CD4-positive, alpha-beta memory T cell (primary cell): ENCODE results near the gene FUT4. TPM values are rescaled to one million over a fixed set of nuclear protein-coding genes. Genes with fewer than 3 reads are reported as not detected.
"Not testable (repeated sequence)": the region's sequence is repeated elsewhere in the genome, so short reads cannot be mapped to it uniquely, and the experiment has no call there.

ENCODE experiments used
- CTCF ChIA-PET: fragments of 350-600 bp; sonication (Branson Sonifier 250); formaldehyde crosslinking; loops from one replicate; lab custom pipeline; 2021; ENCODE audit warnings: inconsistent platforms; ENCODE audit not compliant: partially characterized antibody; lab: Charles Lee
- POLR2A ChIA-PET: fragments of 350-600 bp; sonication (Branson Sonifier 250); formaldehyde crosslinking; loops from one replicate; lab custom pipeline; 2021; ENCODE audit not compliant: partially characterized antibody; lab: Charles Lee
- DNase-seq, 5 donors: peaks; one replicate each; pipeline versions ENCODE4 v3.0.0 to v3.0.0-alpha.2; 2020 to 2022; ENCODE audit warnings: mixed read lengths in 1 of 5
- H3K27ac ChIP-seq: one replicate; pipeline ENCODE4 v1.7.0; 2013; ENCODE audit warnings: low read depth, low read length
- H3K27me3 ChIP-seq: 2 replicates; pipeline ENCODE4 v1.7.0; 2013; ENCODE audit warnings: mild to moderate bottlenecking, low read length, moderate library complexity; ENCODE audit not compliant: insufficient read depth
- H3K36me3 ChIP-seq: 2 replicates; pipeline ENCODE4 v1.7.0; 2013; ENCODE audit warnings: mild to moderate bottlenecking, low read length, moderate library complexity; ENCODE audit not compliant: insufficient read depth
- H3K4me1 ChIP-seq: 2 replicates; pipeline ENCODE4 v1.7.0; 2013; ENCODE audit warnings: mild to moderate bottlenecking, low read length, moderate library complexity; ENCODE audit not compliant: insufficient read depth
- H3K4me3 ChIP-seq, 2 donors: one replicate each; pipeline ENCODE4 v1.7.0; 2013; ENCODE audit warnings: low read length in 2 of 2, mild to moderate bottlenecking in 1 of 2
- H3K9me3 ChIP-seq, 2 donors: one replicate each; pipeline ENCODE4 v1.7.0; 2013; ENCODE audit warnings: low read length in 2 of 2, control low read depth in 1 of 2; ENCODE audit not compliant: control insufficient read depth in 1 of 2
- H3K27ac Mint-ChIP-seq, 7 donors: one replicate each; pipeline ENCODE4 v1.8.0; 2020 to 2021; ENCODE audit warnings: mixed read lengths in 7 of 7, mild to moderate bottlenecking in 6 of 7, inconsistent platforms in 3 of 7, moderate library complexity in 3 of 7
- H3K27me3 Mint-ChIP-seq, 2 donors: one replicate each; pipeline ENCODE4 v1.8.0; 2020 to 2021; ENCODE audit warnings: mixed read lengths in 2 of 2
- H3K36me3 Mint-ChIP-seq, 2 donors: one replicate each; pipeline ENCODE4 v1.8.0; 2020 to 2021; ENCODE audit warnings: mixed read lengths in 2 of 2, inconsistent platforms in 1 of 2, mild to moderate bottlenecking in 1 of 2
- H3K4me1 Mint-ChIP-seq, 4 donors: one replicate each; pipeline ENCODE4 v1.8.0; 2020 to 2021; ENCODE audit warnings: mixed read lengths in 4 of 4, mild to moderate bottlenecking in 1 of 4
- H3K4me3 Mint-ChIP-seq, 8 donors: one replicate each; pipeline ENCODE4 v1.8.0; 2020 to 2021; ENCODE audit warnings: mixed read lengths in 8 of 8, mild to moderate bottlenecking in 7 of 8, moderate library complexity in 6 of 8, inconsistent platforms in 3 of 8
- H3K9me3 Mint-ChIP-seq, 8 donors: one replicate each; pipeline ENCODE4 v1.8.0; 2020 to 2021; ENCODE audit warnings: mixed read lengths in 8 of 8, mild to moderate bottlenecking in 5 of 8, inconsistent platforms in 3 of 8, moderate library complexity in 1 of 8
- intact Hi-C: fragments of 100-400 bp; cut with micrococcal nuclease; formaldehyde crosslinking; loops from one replicate; pipeline ENCODE4 v1.15.1; 2023
- polyA plus RNA-seq, 2 donors: library from polyadenylated mRNA; unstranded; fragments of 300-500 nt; fragmentation: Illumina TruSeq; gene quantifications; one replicate each; pipeline ENCODE4 v1.2.3, GENCODE V29; 2021
- total RNA-seq, 2 experiments: library from RNA; stranded (reverse); gene quantifications; one replicate each; pipeline ENCODE4 v1.2.3, GENCODE V29; 2021

The FUT4 gene
- total and polyA plus RNA-seq, 4 experiments from 2014 or later, result 1.6 to 7.4 (median 4.4) TPM

DNA sequence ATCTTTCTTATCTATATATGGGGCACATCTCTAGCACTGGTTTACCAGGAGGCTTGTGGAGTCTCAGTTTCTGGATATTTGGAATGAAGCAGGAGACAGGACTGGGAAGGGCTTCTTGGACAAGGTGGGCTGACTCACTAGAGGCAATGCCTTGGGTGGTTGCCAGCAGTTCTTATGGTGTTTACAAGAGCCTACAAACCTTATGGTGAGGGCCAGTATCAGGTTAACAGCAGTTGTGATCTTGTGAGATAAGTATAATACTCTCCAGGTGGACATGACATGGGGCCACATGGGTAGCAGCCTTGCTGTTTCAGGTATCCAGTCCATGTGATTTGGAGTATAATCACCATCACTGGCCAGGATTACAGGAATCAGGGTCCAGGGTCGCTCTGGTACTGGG lies 10.2 kb downstream of the FUT4 start:
- H3K27ac ChIP-seq, result no peak overlapping the region
- no peaks in the 10 kb centered on the region for H3K27me3 ChIP-seq
- H3K4me3 ChIP-seq, result no peak overlapping the region
- intact Hi-C loops, result no loop called here
- ChIA-PET CTCF (no interaction called here), POLR2A (no interaction called here)
- no peak for DNase-seq
- Mint-ChIP-seq H3K36me3 (peaks cover 0 to 7% of the 10 kb centered on the region in 2 donors), H3K4me1 (peaks cover 8 to 15% (median 12%) of the 10 kb centered on the region in 4 donors), H3K27me3 (no peaks in the 10 kb centered on the region), H3K9me3 (peaks cover 0 to 3% (median 0%) of the 10 kb centered on the region in 8 donors), H3K27ac (no peak overlapping the region), H3K4me3 (no peak overlapping the region)
- H3K9me3 ChIP-seq, result no peaks in the 10 kb centered on the region
- no peaks in the 10 kb centered on the region for H3K36me3 ChIP-seq
- peaks cover 4% of the 10 kb centered on the region for H3K4me1 ChIP-seq

DNA sequence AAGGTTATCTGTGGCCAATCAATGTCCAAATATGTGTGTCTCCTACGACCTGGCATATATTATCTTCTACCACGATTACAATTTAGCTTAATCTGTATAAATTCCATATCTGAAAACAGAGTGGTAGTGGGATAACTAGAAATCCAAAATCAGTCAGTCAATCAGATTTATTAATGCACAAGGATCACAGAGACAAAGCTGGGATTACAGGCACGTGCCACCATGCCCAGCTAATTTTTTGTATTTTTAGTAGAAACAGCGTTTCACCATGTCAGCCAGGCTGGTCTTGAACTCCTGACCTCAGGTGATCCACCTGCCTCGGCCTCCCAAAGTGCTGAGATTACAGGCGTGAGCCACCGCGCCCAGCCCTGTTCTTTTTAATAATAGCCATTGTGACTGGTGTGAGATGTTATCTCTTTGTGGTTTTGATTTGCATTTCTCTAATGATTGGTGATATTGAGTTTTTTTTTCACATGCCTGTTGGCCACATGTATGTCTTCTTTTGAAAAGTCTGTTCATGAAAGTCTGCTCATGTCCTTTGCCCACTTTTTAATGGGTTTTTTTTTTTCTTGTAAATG lies 12.1 kb downstream of the FUT4 start:
- H3K36me3 ChIP-seq, H3K4me1 Mint-ChIP-seq, H3K4me3 Mint-ChIP-seq, H3K9me3 Mint-ChIP-seq, H3K27me3 Mint-ChIP-seq, POLR2A ChIA-PET, intact Hi-C loops, CTCF ChIA-PET, H3K27ac Mint-ChIP-seq, H3K9me3 ChIP-seq, H3K27ac ChIP-seq, H3K27me3 ChIP-seq, H3K36me3 Mint-ChIP-seq, H3K4me3 ChIP-seq, DNase-seq, H3K4me1 ChIP-seq: not testable (repeated sequence)

DNA sequence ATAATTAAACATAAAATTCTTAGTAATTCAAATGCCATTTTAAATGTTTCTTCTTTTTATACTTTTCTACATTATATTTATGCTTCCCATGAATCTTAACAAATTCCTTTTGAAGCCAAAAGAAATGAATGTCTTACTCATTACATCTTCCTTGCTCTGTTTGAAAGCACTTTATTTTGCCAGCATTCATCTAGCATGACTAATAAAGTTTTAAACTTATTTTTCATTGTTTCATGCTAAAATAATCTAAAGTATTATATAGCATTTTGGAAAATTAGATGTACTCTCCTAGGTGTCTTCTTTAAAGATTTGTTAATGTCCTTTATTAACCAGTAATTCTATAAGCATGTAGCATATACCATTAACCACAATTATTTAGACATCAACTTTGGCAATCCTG lies 13.7 kb downstream of the FUT4 start:
- Histone ChIP-seq H3K36me3 (no peaks in the 10 kb centered on the region), H3K4me3 (no peak overlapping the region), H3K27ac (no peak overlapping the region), H3K4me1 (no peaks in the 10 kb centered on the region), H3K9me3 (no peaks in the 10 kb centered on the region), H3K27me3 (no peaks in the 10 kb centered on the region)
- Mint-ChIP-seq H3K4me1 (peaks cover 0 to 1% (median 0%) of the 10 kb centered on the region in 4 donors), H3K27me3 (no peaks in the 10 kb centered on the region), H3K27ac (no peak overlapping the region), H3K36me3 (no peaks in the 10 kb centered on the region), H3K9me3 (no peaks in the 10 kb centered on the region), H3K4me3 (no peak overlapping the region)
- POLR2A ChIA-PET, result interaction anchor here (0.6 kb wide), 1 partner anchor 525 kb away, joined by 3 read pairs; no protein-coding TSS in a partner anchor
- DNase-seq, result no peak
- intact Hi-C loops, result no loop called here
- CTCF ChIA-PET, result no interaction called here

DNA sequence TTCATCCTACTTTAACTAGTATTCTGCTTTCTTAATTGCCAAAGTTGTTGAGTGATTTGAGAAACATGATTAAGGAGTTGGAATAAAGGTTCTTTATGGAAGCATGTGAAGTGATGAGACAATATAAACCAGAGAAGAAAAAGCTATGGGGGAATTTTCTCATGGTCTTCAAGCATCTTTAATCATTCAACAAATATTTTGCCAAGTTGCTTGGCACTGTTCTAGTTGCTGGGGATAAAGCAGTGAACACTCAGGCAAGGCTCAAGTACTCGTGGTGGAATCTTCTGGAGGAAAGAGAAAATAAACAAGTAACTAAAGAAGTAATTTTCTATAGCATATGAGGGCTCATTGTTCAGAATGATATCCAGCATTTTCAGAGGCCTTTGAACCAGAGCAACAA lies 14.3 kb downstream of the FUT4 start:
- H3K36me3 Mint-ChIP-seq, result no peaks in the 10 kb centered on the region
- Histone ChIP-seq H3K27ac (no peak overlapping the region), H3K4me3 (no peak overlapping the region), H3K36me3 (no peaks in the 10 kb centered on the region), H3K27me3 (no peaks in the 10 kb centered on the region), H3K4me1 (no peaks in the 10 kb centered on the region), H3K9me3 (no peaks in the 10 kb centered on the region)
- CTCF ChIA-PET, result no interaction called here
- POLR2A ChIA-PET, result no interaction called here
- no peak for DNase-seq
- no peaks in the 10 kb centered on the region for H3K27me3 Mint-ChIP-seq
- H3K27ac Mint-ChIP-seq, result no peak overlapping the region
- intact Hi-C loops, result no loop called here
- no peak overlapping the region for H3K4me3 Mint-ChIP-seq
- peaks cover 0 to 1% (median 0%) of the 10 kb centered on the region in 4 donors for H3K4me1 Mint-ChIP-seq
- H3K9me3 Mint-ChIP-seq, result no peaks in the 10 kb centered on the region

DNA sequence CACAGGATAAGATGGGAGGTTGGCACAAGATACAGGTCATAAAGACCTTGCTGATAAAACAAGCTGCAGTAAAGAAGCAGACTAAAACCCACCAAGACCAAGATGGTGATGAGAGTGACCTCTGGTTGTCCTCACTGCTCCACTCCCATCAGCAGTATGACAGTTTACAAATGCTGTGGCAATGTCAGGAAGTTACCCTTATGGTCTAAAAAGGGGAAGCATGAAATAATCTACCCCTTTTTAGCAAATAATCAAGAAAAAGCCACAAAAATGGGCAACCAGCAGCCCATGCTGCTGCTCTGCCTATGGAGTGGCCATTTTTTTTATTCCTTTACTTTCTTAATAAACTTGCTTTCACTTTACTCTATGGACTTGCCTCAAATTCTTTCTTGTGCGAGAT lies 14.7 kb downstream of the FUT4 start:
- peaks cover 0 to 1% (median 0%) of the 10 kb centered on the region in 4 donors for H3K4me1 Mint-ChIP-seq
- no peaks in the 10 kb centered on the region for H3K4me1 ChIP-seq
- no peak overlapping the region for H3K27ac Mint-ChIP-seq
- H3K9me3 ChIP-seq, result no peaks in the 10 kb centered on the region
- no peaks in the 10 kb centered on the region for H3K27me3 Mint-ChIP-seq
- intact Hi-C loops, result no loop called here
- CTCF ChIA-PET, result interaction anchor here (1.1 kb wide), 1 partner anchor 339 kb away, joined by 3 read pairs; no protein-coding TSS in a partner anchor
- no peak overlapping the region for H3K4me3 Mint-ChIP-seq
- H3K9me3 Mint-ChIP-seq, result no peaks in the 10 kb centered on the region
- POLR2A ChIA-PET, result no interaction called here
- no peaks in the 10 kb centered on the region for H3K27me3 ChIP-seq
- H3K27ac ChIP-seq, result no peak overlapping the region
- H3K36me3 ChIP-seq, result no peaks in the 10 kb centered on the region
- no peaks in the 10 kb centered on the region for H3K36me3 Mint-ChIP-seq
- no peak overlapping the region for H3K4me3 ChIP-seq
- no peak for DNase-seq

DNA sequence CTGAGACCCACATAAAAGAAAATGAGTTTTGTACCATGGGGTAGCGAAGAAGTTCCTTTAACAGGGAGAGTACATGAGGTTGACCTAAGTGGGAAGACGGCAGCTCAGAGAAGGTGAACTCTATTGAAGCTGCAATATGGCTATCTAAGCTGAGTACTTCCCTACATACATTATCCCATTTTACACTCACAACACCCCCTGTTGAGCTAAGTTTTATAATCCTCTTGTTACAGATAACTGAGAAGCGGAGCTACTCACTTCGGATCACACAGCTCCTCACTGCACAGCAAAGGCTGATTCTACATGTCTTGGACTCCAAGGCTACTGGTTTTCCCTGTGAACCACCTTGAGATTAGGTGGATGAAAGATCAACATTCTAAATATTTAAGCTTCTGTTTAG lies 15.2 kb downstream of the FUT4 start:
- Histone ChIP-seq H3K4me1 (no peaks in the 10 kb centered on the region), H3K9me3 (no peaks in the 10 kb centered on the region), H3K27ac (no peak overlapping the region), H3K36me3 (no peaks in the 10 kb centered on the region), H3K4me3 (no peak overlapping the region), H3K27me3 (no peaks in the 10 kb centered on the region)
- ChIA-PET POLR2A (no interaction called here), CTCF (interaction anchor here (1.1 kb wide), 1 partner anchor 339 kb away, joined by 3 read pairs; no protein-coding TSS in a partner anchor)
- intact Hi-C loops, result no loop called here
- Mint-ChIP-seq H3K27me3 (no peaks in the 10 kb centered on the region), H3K36me3 (no peaks in the 10 kb centered on the region), H3K4me1 (peaks cover 0 to 1% (median 0%) of the 10 kb centered on the region in 4 donors), H3K9me3 (no peaks in the 10 kb centered on the region), H3K27ac (no peak overlapping the region), H3K4me3 (no peak overlapping the region)
- DNase-seq, result no peak

DNA sequence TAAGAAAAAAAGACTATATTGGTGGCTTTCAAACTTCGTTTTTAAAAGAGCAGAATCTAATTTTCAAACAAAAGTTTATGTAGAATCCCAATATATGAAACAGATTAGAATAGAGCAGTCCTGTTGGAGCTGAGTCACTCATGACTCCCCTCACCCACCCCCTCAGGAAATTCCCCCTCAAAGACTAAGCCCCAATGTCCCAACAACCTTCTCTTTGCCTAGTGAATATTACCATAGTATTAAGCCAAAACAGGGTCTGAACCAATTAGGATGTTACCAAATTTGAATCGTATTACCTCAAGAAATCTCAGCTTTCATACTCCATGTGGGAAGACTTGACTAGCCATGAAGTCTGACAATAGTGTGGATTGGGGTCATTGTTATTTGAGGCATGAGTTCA lies 15.6 kb downstream of the FUT4 start:
- H3K9me3 ChIP-seq, result no peaks in the 10 kb centered on the region
- no peak overlapping the region for H3K27ac Mint-ChIP-seq
- intact Hi-C loops, result no loop called here
- H3K36me3 Mint-ChIP-seq, result no peaks in the 10 kb centered on the region
- H3K4me3 Mint-ChIP-seq, result no peak overlapping the region
- CTCF ChIA-PET, result interaction anchor here (1.1 kb wide), 1 partner anchor 338 kb away, joined by 3 read pairs; no protein-coding TSS in a partner anchor
- H3K9me3 Mint-ChIP-seq, result no peaks in the 10 kb centered on the region
- H3K27me3 ChIP-seq, result no peaks in the 10 kb centered on the region
- no peak for DNase-seq
- H3K4me1 ChIP-seq, result no peaks in the 10 kb centered on the region
- H3K4me1 Mint-ChIP-seq, result peaks cover 0 to 1% (median 0%) of the 10 kb centered on the region in 4 donors
- H3K36me3 ChIP-seq, result no peaks in the 10 kb centered on the region
- no peaks in the 10 kb centered on the region for H3K27me3 Mint-ChIP-seq
- POLR2A ChIA-PET, result no interaction called here
- no peak overlapping the region for H3K27ac ChIP-seq
- no peak overlapping the region for H3K4me3 ChIP-seq
